Karpas-422 (cell line): Measurements from ENCODE around the gene CNIH3. TPM values are rescaled to one million over a fixed set of nuclear protein-coding genes. Genes with fewer than 3 reads are reported as not detected.

ENCODE experiments used
- DNase-seq: peaks from one replicate; pipeline ENCODE4 v3.0.0-alpha.2; 2015
- H2AFZ ChIP-seq: fragments of 200-600 bp; sonication (generic); 2 replicates; pipeline ENCODE4 v1.6.1; 2014; ENCODE audit warnings: antibody characterized with exemption, low read length, mixed read lengths
- H3K27ac ChIP-seq: fragments of 200-600 bp; sonication (generic); 2 replicates; pipeline ENCODE4 v1.5.1; 2014; ENCODE audit warnings: mild to moderate bottlenecking, low read length, moderate library complexity
- H3K27me3 ChIP-seq: fragments of 200-600 bp; sonication (generic); 2 replicates; pipeline ENCODE4 v1.6.1; 2014; ENCODE audit warnings: low read length, mixed read lengths
- H3K36me3 ChIP-seq: fragments of 200-600 bp; sonication (generic); 2 replicates; pipeline ENCODE4 v1.6.1; 2014; ENCODE audit warnings: low read length, mixed read lengths; ENCODE audit not compliant: insufficient read depth
- H3K4me1 ChIP-seq: fragments of 200-600 bp; sonication (generic); 2 replicates; pipeline ENCODE4 v1.6.1; 2014; ENCODE audit warnings: mild to moderate bottlenecking, low read length, mixed read lengths
- H3K4me2 ChIP-seq: fragments of 200-600 bp; sonication (generic); 2 replicates; pipeline ENCODE4 v1.6.1; 2014; ENCODE audit warnings: low read length, low read depth, mild to moderate bottlenecking; ENCODE audit not compliant: poor library complexity, severe bottlenecking
- H3K4me3 ChIP-seq: fragments of 200-600 bp; sonication (generic); 2 replicates; pipeline ENCODE4 v1.5.1; 2014; ENCODE audit warnings: mild to moderate bottlenecking, antibody characterized with exemption, low read length, mixed read lengths
- H3K79me2 ChIP-seq: fragments of 200-600 bp; sonication (generic); 2 replicates; pipeline ENCODE4 v1.6.1; 2014; ENCODE audit warnings: mild to moderate bottlenecking, low read length, mixed read lengths
- H3K9ac ChIP-seq: fragments of 200-600 bp; sonication (generic); 2 replicates; pipeline ENCODE4 v1.6.0; 2014; ENCODE audit warnings: low read length
- H3K9me2 ChIP-seq: fragments of 200-600 bp; sonication (generic), shearing (Covaris generic); replicated peaks from 2 replicates; pipeline ENCODE4 v1.6.0; 2014; ENCODE audit warnings: mild to moderate bottlenecking, low read length, moderate library complexity; ENCODE audit not compliant: insufficient read depth
- H3K9me3 ChIP-seq: fragments of 300-700, 200-600 bp; sonication (generic); 2 replicates; pipeline ENCODE4 v1.6.1; 2014; ENCODE audit warnings: low read length, mixed read lengths
- H4K20me1 ChIP-seq: fragments of 200-600 bp; sonication (generic); 2 replicates; pipeline ENCODE4 v1.6.1; 2014; ENCODE audit warnings: mild to moderate bottlenecking, antibody characterized with exemption, low read length, low read depth; ENCODE audit not compliant: insufficient read depth
- total RNA-seq: library from RNA; depleted of rRNA; stranded (reverse); fragments of >200 nt; shearing (Covaris generic); gene quantifications from 2 replicates; pipeline ENCODE4 v1.2.3, GENCODE V29; 2014; ENCODE audit warnings: low replicate concordance

CNIH3 gene
- total RNA-seq, 1 experiment from 2014 or later, result 4.7 TPM

- Histone ChIP-seq H3K4me1 (no peaks in the 10 kb centered on the region), H3K9me3 (no peaks in the 10 kb centered on the region), H3K36me3 (no peaks in the 10 kb centered on the region), H2AFZ (no peak overlapping the region), H3K27ac (no peak overlapping the region), H3K79me2 (no peaks in the 10 kb centered on the region), H3K4me3 (no peak overlapping the region), H3K9ac (no peak overlapping the region), H3K27me3 (no peaks in the 10 kb centered on the region), H3K9me2 (no peaks in the 10 kb centered on the region), H3K4me2 (no peak overlapping the region), H4K20me1 (no peaks in the 10 kb centered on the region)
- no peak for DNase-seq
These were observed 118.3 kb downstream of the CNIH3 start for GRCh38 chr1:224734261-224734935.

- Histone ChIP-seq H3K27me3 (no peaks in the 10 kb centered on the region), H2AFZ (no peak overlapping the region), H3K4me3 (no peak overlapping the region), H3K9me3 (no peaks in the 10 kb centered on the region), H3K27ac (no peak overlapping the region), H3K36me3 (no peaks in the 10 kb centered on the region), H3K4me1 (no peaks in the 10 kb centered on the region), H3K79me2 (no peaks in the 10 kb centered on the region), H4K20me1 (no peaks in the 10 kb centered on the region), H3K9ac (no peak overlapping the region), H3K4me2 (no peak overlapping the region), H3K9me2 (no peaks in the 10 kb centered on the region)
- no peak for DNase-seq
These were observed 119.0 kb downstream of the CNIH3 start for GRCh38 chr1:224735159-224735558.

- Histone ChIP-seq H3K79me2 (no peaks in the 10 kb centered on the region), H4K20me1 (no peaks in the 10 kb centered on the region), H3K4me3 (no peak overlapping the region), H3K9ac (no peak overlapping the region), H3K4me2 (no peak overlapping the region), H3K27ac (no peak overlapping the region), H3K9me3 (no peaks in the 10 kb centered on the region), H3K4me1 (no peaks in the 10 kb centered on the region), H2AFZ (no peak overlapping the region), H3K9me2 (no peaks in the 10 kb centered on the region), H3K36me3 (no peaks in the 10 kb centered on the region), H3K27me3 (no peaks in the 10 kb centered on the region)
- DNase-seq, result no peak
These were observed 120.7 kb downstream of the CNIH3 start for GRCh38 chr1:224736619-224737352.

- Histone ChIP-seq H3K27ac (no peak overlapping the region), H2AFZ (no peak overlapping the region), H3K4me3 (no peak overlapping the region), H3K27me3 (no peaks in the 10 kb centered on the region), H3K9ac (no peak overlapping the region), H4K20me1 (no peaks in the 10 kb centered on the region), H3K9me2 (no peaks in the 10 kb centered on the region), H3K4me2 (no peak overlapping the region), H3K36me3 (no peaks in the 10 kb centered on the region), H3K79me2 (no peaks in the 10 kb centered on the region), H3K9me3 (no peaks in the 10 kb centered on the region), H3K4me1 (no peaks in the 10 kb centered on the region)
- DNase-seq, result no peak
These were observed 121.2 kb downstream of the CNIH3 start for GRCh38 chr1:224737353-224737727.

GRCh38 chr1:224739303-224739996 is 123.3 kb downstream of the CNIH3 start:
- no peak for DNase-seq
- Histone ChIP-seq H3K36me3 (no peaks in the 10 kb centered on the region), H3K9me2 (no peaks in the 10 kb centered on the region), H3K9ac (no peak overlapping the region), H3K4me2 (no peak overlapping the region), H4K20me1 (no peaks in the 10 kb centered on the region), H3K4me1 (no peaks in the 10 kb centered on the region), H3K4me3 (no peak overlapping the region), H2AFZ (no peak overlapping the region), H3K9me3 (no peaks in the 10 kb centered on the region), H3K27ac (no peak overlapping the region), H3K27me3 (no peaks in the 10 kb centered on the region), H3K79me2 (no peaks in the 10 kb centered on the region)

GRCh38 chr1:224739997-224740684 is 124.0 kb downstream of the CNIH3 start:
- H3K4me1 ChIP-seq, result no peaks in the 10 kb centered on the region
- no peaks in the 10 kb centered on the region for H3K9me2 ChIP-seq
- H3K27me3 ChIP-seq, result no peaks in the 10 kb centered on the region
- no peak overlapping the region for H3K27ac ChIP-seq
- H3K79me2 ChIP-seq, result no peaks in the 10 kb centered on the region
- H3K4me3 ChIP-seq, result no peak overlapping the region
- no peaks in the 10 kb centered on the region for H3K9me3 ChIP-seq
- no peaks in the 10 kb centered on the region for H4K20me1 ChIP-seq
- no peak overlapping the region for H2AFZ ChIP-seq
- H3K4me2 ChIP-seq, result no peak overlapping the region
- no peaks in the 10 kb centered on the region for H3K36me3 ChIP-seq
- H3K9ac ChIP-seq, result no peak overlapping the region
- no peak for DNase-seq

- Histone ChIP-seq H3K36me3 (no peaks in the 10 kb centered on the region), H2AFZ (no peak overlapping the region), H3K9me3 (no peaks in the 10 kb centered on the region), H3K4me2 (no peak overlapping the region), H3K27me3 (no peaks in the 10 kb centered on the region), H3K4me3 (no peak overlapping the region), H3K27ac (no peak overlapping the region), H4K20me1 (no peaks in the 10 kb centered on the region), H3K9ac (no peak overlapping the region), H3K4me1 (no peaks in the 10 kb centered on the region), H3K79me2 (no peaks in the 10 kb centered on the region), H3K9me2 (no peaks in the 10 kb centered on the region)
- no peak for DNase-seq
These were observed 124.6 kb downstream of the CNIH3 start for GRCh38 chr1:224740685-224741052.

- Histone ChIP-seq H3K4me1 (no peaks in the 10 kb centered on the region), H3K36me3 (no peaks in the 10 kb centered on the region), H3K27ac (no peak overlapping the region), H2AFZ (no peak overlapping the region), H3K4me2 (no peak overlapping the region), H3K9me2 (no peaks in the 10 kb centered on the region), H3K4me3 (no peak overlapping the region), H3K9me3 (no peaks in the 10 kb centered on the region), H3K79me2 (no peaks in the 10 kb centered on the region), H3K9ac (no peak overlapping the region), H4K20me1 (no peaks in the 10 kb centered on the region), H3K27me3 (no peaks in the 10 kb centered on the region)
- no peak for DNase-seq
These were observed 126.2 kb downstream of the CNIH3 start for GRCh38 chr1:224742349-224742748.
